Adrenal gland (tissue), 5 donors: ENCODE results near the gene WDR6.

Experiments
- POLR2A ChIP-seq, 2 donors: fragments of 450-650 bp; IDR thresholded peaks; one replicate each; pipeline ENCODE4 v1.6.1; 2017; ENCODE audit warnings: antibody characterized with exemption in 2 of 2, mild to moderate bottlenecking in 2 of 2, moderate library complexity in 1 of 2
- TF ChIP-seq, protein P1 (sequence below), 6 experiments: fragments of 450-650 bp in 4 of 6; fragments of 200-600 bp in 2 of 6; sonication (generic) in 1 of 6; IDR thresholded peaks; 1 replicate in 5 of 6; 2 replicates in 1 of 6; pipeline versions ENCODE4 v1.5.1 to v1.8.0; 2016 to 2021; ENCODE audit warnings: antibody characterized with exemption in 6 of 6, mild to moderate bottlenecking in 2 of 6, moderate library complexity in 1 of 6
- donor health status: DM: no; HTN: no; CAD: no.

- TF ChIP-seq, protein P1, sequence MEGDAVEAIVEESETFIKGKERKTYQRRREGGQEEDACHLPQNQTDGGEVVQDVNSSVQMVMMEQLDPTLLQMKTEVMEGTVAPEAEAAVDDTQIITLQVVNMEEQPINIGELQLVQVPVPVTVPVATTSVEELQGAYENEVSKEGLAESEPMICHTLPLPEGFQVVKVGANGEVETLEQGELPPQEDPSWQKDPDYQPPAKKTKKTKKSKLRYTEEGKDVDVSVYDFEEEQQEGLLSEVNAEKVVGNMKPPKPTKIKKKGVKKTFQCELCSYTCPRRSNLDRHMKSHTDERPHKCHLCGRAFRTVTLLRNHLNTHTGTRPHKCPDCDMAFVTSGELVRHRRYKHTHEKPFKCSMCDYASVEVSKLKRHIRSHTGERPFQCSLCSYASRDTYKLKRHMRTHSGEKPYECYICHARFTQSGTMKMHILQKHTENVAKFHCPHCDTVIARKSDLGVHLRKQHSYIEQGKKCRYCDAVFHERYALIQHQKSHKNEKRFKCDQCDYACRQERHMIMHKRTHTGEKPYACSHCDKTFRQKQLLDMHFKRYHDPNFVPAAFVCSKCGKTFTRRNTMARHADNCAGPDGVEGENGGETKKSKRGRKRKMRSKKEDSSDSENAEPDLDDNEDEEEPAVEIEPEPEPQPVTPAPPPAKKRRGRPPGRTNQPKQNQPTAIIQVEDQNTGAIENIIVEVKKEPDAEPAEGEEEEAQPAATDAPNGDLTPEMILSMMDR (IDR thresholded peaks at IDR 0.05): no peak
- no peak for TF ChIP-seq POLR2A (IDR thresholded peaks at IDR 0.05)
Observed at GRCh38 chr3:48990636-48991469, 16.3 kb upstream of the WDR6 start.
